Neural progenitor cell (in vitro differentiated cells): ENCODE results near the gene KRT82. TPM values are rescaled to one million over a fixed set of nuclear protein-coding genes. Genes with fewer than 3 reads are reported as not detected.

ENCODE experiments used
- DNase-seq: peaks from one replicate; pipeline ENCODE4 v3.0.0-alpha.2; 2016; ENCODE audit warnings: low spot score
- H2AFZ ChIP-seq: fragments of 200-600 bp; sonication (generic); replicated peaks from 2 replicates; pipeline ENCODE4 v1.6.1; 2016; ENCODE audit warnings: antibody characterized with exemption
- H3F3A ChIP-seq: fragments of 200-600 bp; sonication (generic); 2 replicates; pipeline ENCODE4 v1.6.1; 2016; ENCODE audit warnings: antibody characterized with exemption, low read depth
- H3K27ac ChIP-seq: fragments of 200-600 bp; sonication (generic); 2 replicates; pipeline ENCODE4 v1.5.1; 2016; ENCODE audit warnings: mild to moderate bottlenecking
- H3K27me3 ChIP-seq: fragments of 200-600 bp; sonication (generic); 2 replicates; pipeline ENCODE4 v1.6.1; 2016; ENCODE audit warnings: mild to moderate bottlenecking, moderate library complexity
- H3K36me3 ChIP-seq: fragments of 200-600 bp; sonication (generic); 2 replicates; pipeline ENCODE4 v1.5.1; 2016
- H3K4me1 ChIP-seq: fragments of 200-600 bp; sonication (generic); 2 replicates; pipeline ENCODE4 v1.6.1; 2016; ENCODE audit warnings: mixed run types
- H3K4me2 ChIP-seq: fragments of 200-600 bp; sonication (generic); 2 replicates; pipeline ENCODE4 v1.6.1; 2016
- H3K4me3 ChIP-seq: fragments of 200-600 bp; sonication (generic); 2 replicates; pipeline ENCODE4 v1.5.1; 2016
- H3K79me2 ChIP-seq: fragments of 200-600 bp; sonication (generic); 2 replicates; pipeline ENCODE4 v1.6.1; 2016; ENCODE audit warnings: low read depth
- H3K9ac ChIP-seq: fragments of 200-600 bp; sonication (generic); 2 replicates; pipeline ENCODE4 v1.6.1; 2016
- H3K9me3 ChIP-seq: fragments of 200-600 bp; sonication (generic); 2 replicates; pipeline ENCODE4 v1.5.1; 2016; ENCODE audit warnings: low read depth
- H4K20me1 ChIP-seq: fragments of 200-600 bp; sonication (generic); 2 replicates; pipeline ENCODE4 v1.6.1; 2016; ENCODE audit warnings: low read depth
- H3K27ac Mint-ChIP-seq: 3 replicates; pipeline ENCODE4 v1.8.0; 2021; ENCODE audit warnings: mixed read lengths
- H3K27me3 Mint-ChIP-seq: 2 replicates; pipeline ENCODE4 v1.8.0; 2022; ENCODE audit warnings: low read depth, mild to moderate bottlenecking, inconsistent platforms, moderate library complexity, mixed read lengths; ENCODE audit not compliant: insufficient read depth
- H3K36me3 Mint-ChIP-seq: 3 replicates; pipeline ENCODE4 v1.8.0; 2021; ENCODE audit warnings: mixed read lengths
- H3K4me1 Mint-ChIP-seq: 3 replicates; pipeline ENCODE4 v1.8.0; 2021; ENCODE audit warnings: mixed read lengths
- H3K4me3 Mint-ChIP-seq: 3 replicates; pipeline ENCODE4 v1.8.0; 2021; ENCODE audit warnings: mild to moderate bottlenecking, moderate library complexity, mixed read lengths
- H3K9me3 Mint-ChIP-seq: 3 replicates; pipeline ENCODE4 v1.8.0; 2020; ENCODE audit warnings: mixed read lengths
- CTCF ChIP-seq: fragments of 200-600 bp; sonication (generic); IDR thresholded peaks from 2 replicates; pipeline ENCODE4 v1.5.1; 2017; ENCODE audit warnings: antibody characterized with exemption, mild to moderate bottlenecking
- EZH2 ChIP-seq: fragments of 200-600 bp; sonication (generic); IDR thresholded peaks from 2 replicates; pipeline ENCODE4 v1.6.1; 2017; ENCODE audit warnings: antibody characterized with exemption, mild to moderate bottlenecking, moderate library complexity
- EZH2phosphoT487 ChIP-seq: fragments of 200-600 bp; sonication (generic); IDR thresholded peaks from 2 replicates; pipeline ENCODE4 v1.6.1; 2017; ENCODE audit warnings: antibody characterized with exemption
- total RNA-seq: library from RNA; depleted of rRNA; stranded (reverse); fragments of >200 nt; gene quantifications from 2 replicates; pipeline ENCODE4 v1.2.3, GENCODE V29; 2015; ENCODE audit warnings: low replicate concordance

KRT82 gene
- total RNA-seq, 1 donor from 2014 or later: not detected

GRCh38 chr12:52445876-52446275, 39.7 kb upstream of the KRT82 start:
- DNase-seq: no peak

GRCh38 chr12:52444647-52445595, 38.8 kb upstream of the KRT82 start:
- TF ChIP-seq CTCF (no peak), EZH2phosphoT487 (no peak), EZH2 (no peak)
- Histone ChIP-seq H3K9me3 (no peaks in the 10 kb centered on the region), H3K9ac (no peak overlapping the region), H3K79me2 (no peaks in the 10 kb centered on the region), H3K27me3 (no peaks in the 10 kb centered on the region), H4K20me1 (no peaks in the 10 kb centered on the region), H3K4me3 (no peak overlapping the region), H3K27ac (no peak overlapping the region), H3F3A (peaks cover 3% of the 10 kb centered on the region), H3K4me1 (peaks cover 25% of the 10 kb centered on the region), H3K4me2 (no peak overlapping the region), H2AFZ (no peak overlapping the region), H3K36me3 (no peaks in the 10 kb centered on the region)
- no peak overlapping the region for H3K4me3 Mint-ChIP-seq
- H3K27ac Mint-ChIP-seq: no peak overlapping the region
- peaks cover 2% of the 10 kb centered on the region for H3K27me3 Mint-ChIP-seq
- peaks cover 29% of the 10 kb centered on the region for H3K4me1 Mint-ChIP-seq
- no peaks in the 10 kb centered on the region for H3K36me3 Mint-ChIP-seq
- no peak for DNase-seq
- no peaks in the 10 kb centered on the region for H3K9me3 Mint-ChIP-seq

More at GRCh38 chr12:52445876-52446275, 39.7 kb upstream of the KRT82 start:
- H3K9me3 ChIP-seq: no peaks in the 10 kb centered on the region
- no peak overlapping the region for H3K27ac ChIP-seq
- H3K9ac ChIP-seq: no peak overlapping the region
- H3K27me3 ChIP-seq: no peaks in the 10 kb centered on the region
- H3K4me3 Mint-ChIP-seq: no peak overlapping the region
- no peaks in the 10 kb centered on the region for H3K36me3 Mint-ChIP-seq
- H3K27me3 Mint-ChIP-seq: peaks cover 2% of the 10 kb centered on the region
- peaks cover 23% of the 10 kb centered on the region for H3K4me1 Mint-ChIP-seq
- no peak overlapping the region for H3K27ac Mint-ChIP-seq
- H4K20me1 ChIP-seq: no peaks in the 10 kb centered on the region
- H3K9me3 Mint-ChIP-seq: no peaks in the 10 kb centered on the region
- H3K4me3 ChIP-seq: no peak overlapping the region
- TF ChIP-seq EZH2: no peak
- H3K36me3 ChIP-seq: no peaks in the 10 kb centered on the region
- no peaks in the 10 kb centered on the region for H3K79me2 ChIP-seq
- H2AFZ ChIP-seq: no peak overlapping the region
- H3K4me2 ChIP-seq: no peak overlapping the region
- peaks cover 23% of the 10 kb centered on the region for H3K4me1 ChIP-seq
- peaks cover 3% of the 10 kb centered on the region for H3F3A ChIP-seq

- no peak overlapping the region for H3K4me3 ChIP-seq
- H3K27me3 ChIP-seq: no peaks in the 10 kb centered on the region
- peaks cover 32% of the 10 kb centered on the region for H3K4me1 Mint-ChIP-seq
- TF ChIP-seq EZH2 (no peak), EZH2phosphoT487 (no peak), CTCF (no peak)
- peaks cover 2% of the 10 kb centered on the region for H3K27me3 Mint-ChIP-seq
- H3K4me2 ChIP-seq: no peak overlapping the region
- no peak overlapping the region for H3K4me3 Mint-ChIP-seq
- no peak overlapping the region for H3K9ac ChIP-seq
- DNase-seq: no peak
- peaks cover 25% of the 10 kb centered on the region for H3K4me1 ChIP-seq
- H3K9me3 Mint-ChIP-seq: no peaks in the 10 kb centered on the region
- no peaks in the 10 kb centered on the region for H3K36me3 ChIP-seq
- H3K9me3 ChIP-seq: no peaks in the 10 kb centered on the region
- no peak overlapping the region for H3K27ac Mint-ChIP-seq
- H3F3A ChIP-seq: peaks cover 3% of the 10 kb centered on the region
- H2AFZ ChIP-seq: no peak overlapping the region
- H3K79me2 ChIP-seq: no peaks in the 10 kb centered on the region
- no peaks in the 10 kb centered on the region for H4K20me1 ChIP-seq
- no peaks in the 10 kb centered on the region for H3K36me3 Mint-ChIP-seq
- no peak overlapping the region for H3K27ac ChIP-seq
These were observed 37.8 kb upstream of the KRT82 start for GRCh38 chr12:52443966-52444365.

- no peak for TF ChIP-seq EZH2phosphoT487
- TF ChIP-seq EZH2: no peak
- TF ChIP-seq CTCF: no peak
- peak; percentile 51 for DNase-seq
- no peaks in the 10 kb centered on the region for H3K79me2 ChIP-seq
- no peak overlapping the region for H3K4me3 ChIP-seq
- peaks cover 3% of the 10 kb centered on the region for H3F3A ChIP-seq
- H3K27me3 ChIP-seq: no peaks in the 10 kb centered on the region
- H3K4me1 ChIP-seq: peaks cover 25% of the 10 kb centered on the region
- H3K9ac ChIP-seq: no peak overlapping the region
- Mint-ChIP-seq H3K4me3 (no peak overlapping the region), H3K9me3 (no peaks in the 10 kb centered on the region), H3K36me3 (no peaks in the 10 kb centered on the region), H3K27me3 (peaks cover 4% of the 10 kb centered on the region), H3K4me1 (peaks cover 32% of the 10 kb centered on the region), H3K27ac (no peak overlapping the region)
- H4K20me1 ChIP-seq: no peaks in the 10 kb centered on the region
- H3K9me3 ChIP-seq: no peaks in the 10 kb centered on the region
- H3K27ac ChIP-seq: no peak overlapping the region
- H2AFZ ChIP-seq: peak overlapping the region; percentile 89
- H3K36me3 ChIP-seq: no peaks in the 10 kb centered on the region
- peak overlapping the region; percentile 22 for H3K4me2 ChIP-seq
These were observed 36.5 kb upstream of the KRT82 start for GRCh38 chr12:52442600-52443061.
